H1 (cell line): ENCODE data around the gene APOO. TPM values are rescaled to one million over a fixed set of nuclear protein-coding genes. Genes with fewer than 3 reads are reported as not detected.

ENCODE experiments used
- CTCF ChIA-PET: fragments of 300-600 bp; sonication (Branson Sonifier 250); formaldehyde crosslinking; loops from one replicate; lab custom pipeline; 2021; ENCODE audit not compliant: partially characterized antibody; lab: Charles Lee
- POLR2A ChIA-PET: fragments of 300-600 bp; sonication (Branson Sonifier 250); formaldehyde crosslinking; loops from one replicate; lab custom pipeline; 2021; ENCODE audit warnings: inconsistent platforms; ENCODE audit not compliant: partially characterized antibody; lab: Charles Lee
- DNase-seq, 2 experiments: peaks; one replicate each; pipeline versions ENCODE4 v3.0.0 to v3.0.0-alpha.2; 2010 to 2022; ENCODE audit warnings: low spot score in 2 of 2, low read depth in 1 of 2, mixed read lengths in 1 of 2
- FAIRE-seq: peaks from 2 replicates; lab custom pipeline; 2011; peaks lifted over from hg19 to GRCh38; lab: Jason Lieb, UNC
- H2AFZ ChIP-seq: 2 replicates; pipeline ENCODE4 v1.8.1; 2012; ENCODE audit warnings: low read length, inconsistent platforms
- H2AK5ac ChIP-seq: 2 replicates; pipeline ENCODE4 v1.6.1; 2013; ENCODE audit warnings: low read depth, low read length
- H2BK120ac ChIP-seq: replicated peaks from 2 replicates; pipeline ENCODE3; 2013; ENCODE audit warnings: low read depth, low read length, inconsistent platforms
- H2BK12ac ChIP-seq: 2 replicates; pipeline ENCODE4 v1.6.1; 2013; ENCODE audit warnings: low read depth, low read length
- H2BK15ac ChIP-seq: 2 replicates; pipeline ENCODE4 v1.6.1; 2013; ENCODE audit warnings: low read length
- H2BK20ac ChIP-seq: 2 replicates; pipeline ENCODE4 v1.6.1; 2013; ENCODE audit warnings: low read length
- H2BK5ac ChIP-seq: 2 replicates; pipeline ENCODE4 v1.6.1; 2013; ENCODE audit warnings: low read depth, low read length
- H3K14ac ChIP-seq: 2 replicates; pipeline ENCODE4 v1.6.1; 2013; ENCODE audit warnings: inconsistent platforms; ENCODE audit not compliant: insufficient read length
- H3K18ac ChIP-seq: 2 replicates; pipeline ENCODE4 v1.6.1; 2013; ENCODE audit warnings: low read length; ENCODE audit errors: extremely low read depth
- H3K23ac ChIP-seq: 2 replicates; pipeline ENCODE4 v1.6.1; 2013; ENCODE audit warnings: inconsistent platforms; ENCODE audit not compliant: insufficient read length
- H3K23me2 ChIP-seq: 2 replicates; pipeline ENCODE4 v1.6.1; 2013; ENCODE audit warnings: low read depth, low read length
- H3K27ac ChIP-seq: 2 replicates; pipeline ENCODE4 v1.6.1; 2011; ENCODE audit warnings: low read depth, low read length, inconsistent platforms
- H3K27me3 ChIP-seq, 4 experiments: replicated peaks in 1 of 4; 1 replicate in 1 of 4; 2 replicates in 3 of 4; pipeline versions ENCODE4 v1.6.1 to v1.8.1; 2011 to 2013; ENCODE audit warnings: low read length in 3 of 4, mild to moderate bottlenecking in 3 of 4, inconsistent platforms in 2 of 4, mixed read lengths in 2 of 4, moderate library complexity in 1 of 4; ENCODE audit not compliant: control insufficient read depth in 3 of 4, insufficient read depth in 3 of 4; ENCODE audit errors: extremely low read depth in 1 of 4
- H3K36me3 ChIP-seq, 4 experiments: 2 replicates each; pipeline versions ENCODE4 v1.6.1 to v1.8.1; 2011 to 2013; ENCODE audit warnings: mild to moderate bottlenecking in 4 of 4, low read length in 3 of 4, moderate library complexity in 2 of 4, control low read depth in 1 of 4, inconsistent platforms in 1 of 4; ENCODE audit not compliant: insufficient read depth in 4 of 4, control insufficient read depth in 2 of 4
- H3K4ac ChIP-seq: replicated peaks from 2 replicates; pipeline ENCODE3; 2013; ENCODE audit warnings: low read length, low read depth, mixed read lengths, inconsistent platforms; ENCODE audit not compliant: insufficient read length
- H3K4me1 ChIP-seq, 4 experiments: replicated peaks in 1 of 4; 1 replicate in 1 of 4; 2 replicates in 3 of 4; pipeline versions ENCODE4 v1.6.1 to v1.8.1; 2011 to 2013; ENCODE audit warnings: low read length in 3 of 4, inconsistent platforms in 2 of 4, mixed read lengths in 1 of 4; ENCODE audit not compliant: insufficient read depth in 4 of 4, control insufficient read depth in 3 of 4
- H3K4me2 ChIP-seq, 2 experiments: 2 replicates each; pipeline versions ENCODE4 v1.6.1 to v1.8.1; 2011 to 2013; ENCODE audit warnings: low read depth in 2 of 2, low read length in 2 of 2, control low read depth in 1 of 2, inconsistent platforms in 1 of 2, mild to moderate bottlenecking in 1 of 2; ENCODE audit not compliant: insufficient read depth in 1 of 2
- H3K4me3 ChIP-seq, 4 experiments: fragments of 200-600, 300-600 bp in 1 of 4; sonication (generic), shearing (Covaris generic), sonication (Bioruptor Twin) in 1 of 4; 2 replicates each; pipeline versions ENCODE4 v1.5.1 to v1.8.1; 2011 to 2016; ENCODE audit warnings: low read length in 4 of 4, low read depth in 3 of 4, control low read depth in 2 of 4, inconsistent platforms in 2 of 4, mild to moderate bottlenecking in 2 of 4, mixed read lengths in 1 of 4, moderate library complexity in 1 of 4; ENCODE audit not compliant: insufficient read depth in 2 of 4; ENCODE audit errors: extremely low read depth in 1 of 4
- H3K56ac ChIP-seq: replicated peaks from 2 replicates; pipeline ENCODE3; 2013; ENCODE audit warnings: low read depth, mild to moderate bottlenecking, mixed read lengths, low read length, inconsistent platforms; ENCODE audit not compliant: insufficient read length
- H3K79me1 ChIP-seq: 2 replicates; pipeline ENCODE4 v1.6.1; 2013; ENCODE audit warnings: low read depth, low read length, control low read depth
- H3K79me2 ChIP-seq, 2 experiments: 2 replicates each; pipeline versions ENCODE4 v1.6.1 to v1.8.1; 2012 to 2013; ENCODE audit warnings: low read length in 2 of 2, mild to moderate bottlenecking in 2 of 2, inconsistent platforms in 1 of 2; ENCODE audit not compliant: insufficient read depth in 2 of 2, control insufficient read depth in 1 of 2
- H3K9ac ChIP-seq, 4 experiments: replicated peaks in 1 of 4; 1 replicate in 1 of 4; 2 replicates in 3 of 4; pipeline versions ENCODE4 v1.6.1 to v1.8.1; 2011 to 2013; ENCODE audit warnings: low read depth in 3 of 4, low read length in 3 of 4, control low read depth in 2 of 4, mild to moderate bottlenecking in 2 of 4, moderate library complexity in 2 of 4, inconsistent platforms in 1 of 4; ENCODE audit errors: extremely low read depth in 1 of 4
- H3K9me3 ChIP-seq, 2 experiments: 2 replicates each; pipeline versions ENCODE4 v1.6.1 to v1.8.1; 2012 to 2013; ENCODE audit warnings: mild to moderate bottlenecking in 2 of 2, moderate library complexity in 2 of 2, control low read depth in 1 of 2, inconsistent platforms in 1 of 2, low read depth in 1 of 2, low read length in 1 of 2, mixed read lengths in 1 of 2; ENCODE audit not compliant: insufficient read depth in 2 of 2
- H4K20me1 ChIP-seq, 2 experiments: replicated peaks in 1 of 2; 2 replicates each; pipeline versions ENCODE3 to v1.8.1; 2011 to 2013; ENCODE audit warnings: inconsistent platforms in 2 of 2, low read length in 2 of 2, mild to moderate bottlenecking in 1 of 2; ENCODE audit not compliant: insufficient read depth in 2 of 2, control insufficient read depth in 1 of 2
- H4K5ac ChIP-seq: 2 replicates; pipeline ENCODE4 v1.6.1; 2013; ENCODE audit warnings: low read length, low read depth, mixed read lengths, inconsistent platforms; ENCODE audit not compliant: insufficient read length
- H4K8ac ChIP-seq: 2 replicates; pipeline ENCODE4 v1.8.0; 2013; ENCODE audit warnings: mild to moderate bottlenecking, moderate library complexity, low read length, inconsistent platforms; ENCODE audit not compliant: insufficient read depth; ENCODE audit errors: extremely low read depth
- H4K91ac ChIP-seq: replicated peaks from 2 replicates; pipeline ENCODE3; 2013; ENCODE audit warnings: low read length, mixed read lengths, inconsistent platforms; ENCODE audit not compliant: insufficient read length
- BACH1 ChIP-seq: IDR thresholded peaks from 2 replicates; pipeline ENCODE4 v1.6.1; 2012; ENCODE audit warnings: low read length, improper control_type of control experiment
- CBX5 ChIP-seq: fragments of 300-800, 300-1000 bp; sonication (generic); IDR thresholded peaks from 2 replicates; pipeline ENCODE4 v1.7.1; 2016; ENCODE audit warnings: antibody characterized with exemption, low read length, low read depth
- CTBP2 ChIP-seq: IDR thresholded peaks from 2 replicates; pipeline ENCODE4 v1.7.0; 2011; ENCODE audit warnings: borderline replicate concordance, mild to moderate bottlenecking, moderate library complexity, mixed read lengths, low read length; ENCODE audit not compliant: insufficient read depth, insufficient read length
- E2F6 ChIP-seq: IDR thresholded peaks from 2 replicates; pipeline ENCODE4 v1.6.1; 2012; ENCODE audit warnings: inconsistent platforms
- HDAC6 ChIP-seq: IDR thresholded peaks from one replicate; pipeline ENCODE4 v1.7.1; 2012; ENCODE audit warnings: low read depth, mild to moderate bottlenecking, inconsistent platforms, low read length, moderate library complexity
- JUND ChIP-seq: IDR thresholded peaks from 2 replicates; pipeline ENCODE4 v1.6.1; 2011; ENCODE audit warnings: mild to moderate bottlenecking, improper control_type of control experiment, low read length
- KDM1A ChIP-seq: fragments of 200-600, 300-600 bp; sonication (generic); IDR thresholded peaks from 2 replicates; pipeline ENCODE4 v1.7.1; 2016; ENCODE audit warnings: mild to moderate bottlenecking, low read length, borderline replicate concordance
- KDM4A ChIP-seq: IDR thresholded peaks from one replicate; pipeline ENCODE4 v1.7.1; 2012; ENCODE audit warnings: low read depth, mild to moderate bottlenecking, moderate library complexity, low read length, inconsistent platforms; ENCODE audit not compliant: severe bottlenecking
- RAD21 ChIP-seq, 2 experiments: IDR thresholded peaks in 1 of 2; conservative IDR thresholded peaks in 1 of 2; 2 replicates each; pipeline ENCODE4 v1.6.1; 2011; ENCODE audit warnings: low read depth in 2 of 2, low read length in 2 of 2, improper control_type of control experiment in 1 of 2, inconsistent platforms in 1 of 2, mild to moderate bottlenecking in 1 of 2, moderate library complexity in 1 of 2
- SIX5 ChIP-seq: IDR thresholded peaks from 2 replicates; pipeline ENCODE4 v1.6.1; 2011; ENCODE audit warnings: mild to moderate bottlenecking, low read depth, low read length
- TAF7 ChIP-seq: optimal IDR thresholded peaks from 2 replicates; pipeline ENCODE3; 2011; ENCODE audit warnings: low read depth, mild to moderate bottlenecking, inconsistent platforms, low read length, moderate library complexity, borderline replicate concordance
- YY1 ChIP-seq: IDR thresholded peaks from 2 replicates; pipeline ENCODE4 v1.6.1; 2011; ENCODE audit warnings: low read depth, mild to moderate bottlenecking, low read length
- WGBS, 2 experiments: shearing (Covaris generic) in 1 of 2; methylation state at CpG; one replicate each; pipeline versions ENCODE4 v1.1.6 to v1.1.7; 2013 to 2015; ENCODE audit warnings: low lambda C conversion rate in 2 of 2, mixed read lengths in 2 of 2, inconsistent platforms in 1 of 2, low coverage in 1 of 2, missing lambda C conversion rate in 1 of 2; ENCODE audit not compliant: insufficient replicate concordance in 2 of 2, insufficient coverage in 1 of 2, insufficient read length in 1 of 2; ENCODE audit errors: extremely low coverage in 1 of 2, missing lambda C conversion rate in 1 of 2; 5-methylcytosine and 5-hydroxymethylcytosine counted together
- polyA plus RNA-seq, 7 experiments: library from polyadenylated mRNA; depleted of rRNA in 3 of 7; stranded (reverse) in 5 of 7; unstranded in 2 of 7; fragments of >200 nt in 5 of 7; fragments of 200-250 nt in 2 of 7; gene quantifications; 1 replicate in 5 of 7; 2 replicates in 1 of 7; 4 replicates in 1 of 7; pipeline versions ENCODE4 v1.2.1 to v1.2.3, GENCODE V29; 2011 to 2013; ENCODE audit warnings: missing spikeins in 2 of 7, mixed read lengths in 2 of 7
- total RNA-seq: library from RNA; stranded (reverse); fragmentation: NEBNext Ultra II Directional; extraction: Animal tissue kit (Norgen Biotek cat#: 25700); gene quantifications from 2 replicates; pipeline ENCODE4 v1.2.1, GENCODE V29; 2021

The APOO gene
- total and polyA plus RNA-seq, 2 of the 8 experiments (the other 6 are each of a cell fraction or from before 2014, with no cell fraction given), result 25.7 to 45.0 TPM

DNA sequence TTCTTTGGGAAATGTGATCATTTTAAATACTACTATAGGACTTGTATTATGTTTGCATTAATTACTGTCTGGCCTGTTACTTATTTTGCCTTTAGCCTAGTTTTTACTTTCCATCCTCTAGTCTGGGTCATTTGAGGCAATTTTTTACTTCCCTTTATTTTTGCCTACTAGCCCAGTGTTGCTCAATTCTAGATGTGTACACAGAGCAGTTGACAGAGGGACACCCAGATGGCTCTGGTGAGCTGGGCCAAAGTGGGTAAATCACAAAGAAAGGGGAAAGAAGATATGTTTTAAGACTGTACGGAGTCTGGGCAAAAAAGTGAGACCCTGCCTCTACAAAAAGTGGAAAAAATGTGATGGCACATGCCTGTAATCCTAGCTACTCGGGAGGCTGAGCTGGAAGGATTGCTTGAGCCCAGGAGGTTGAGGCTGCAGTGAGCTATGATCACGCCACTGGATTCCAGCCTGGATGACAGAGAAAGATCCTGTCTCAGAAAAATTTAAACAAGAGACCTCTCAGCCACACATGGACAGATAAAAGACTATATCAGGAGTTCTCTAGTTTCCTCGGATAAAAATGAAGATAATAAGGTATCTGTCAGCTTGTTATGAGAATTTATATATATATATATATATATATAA, 35.7 kb downstream of the APOO start:
- no peaks in the 10 kb centered on the region for H3K79me2 ChIP-seq
- no peak overlapping the region for H3K56ac ChIP-seq
- no peak overlapping the region for H2BK20ac ChIP-seq
- H2BK120ac ChIP-seq, result no peak overlapping the region
- H3K36me3 ChIP-seq, result no peaks in the 10 kb centered on the region; a peak in 1 of 8 replicates
- H3K23me2 ChIP-seq, result no peaks in the 10 kb centered on the region
- no peaks in the 10 kb centered on the region for H3K4me1 ChIP-seq
- no peak overlapping the region for H4K5ac ChIP-seq
- H3K4ac ChIP-seq, result no peak overlapping the region
- H2BK12ac ChIP-seq, result no peak overlapping the region
- no peaks in the 10 kb centered on the region for H4K20me1 ChIP-seq
- WGBS, 2 experiments, result 89% methylated on average over 3 of the region's 4 CpGs; no CpG with 5 or more reads in 1 of the 2 experiments
- POLR2A ChIA-PET, result no interaction called here
- H3K9ac ChIP-seq, result no peak overlapping the region
- DNase-seq (no peak), FAIRE-seq (no peak)
- H3K27me3 ChIP-seq, result no peaks in the 10 kb centered on the region
- no peak overlapping the region for H2BK5ac ChIP-seq
- no peak overlapping the region for H3K4me2 ChIP-seq
- H3K18ac ChIP-seq, result no peak overlapping the region
- H4K91ac ChIP-seq, result no peak overlapping the region
- H2AK5ac ChIP-seq, result no peak overlapping the region
- H2AFZ ChIP-seq, result no peak overlapping the region
- no peak overlapping the region for H2BK15ac ChIP-seq
- no peaks in the 10 kb centered on the region for H3K9me3 ChIP-seq
- no peak overlapping the region for H4K8ac ChIP-seq
- H3K4me3 ChIP-seq, result no peak overlapping the region
- no peak overlapping the region for H3K14ac ChIP-seq
- CTCF ChIA-PET, result interaction anchor here (0.6 kb wide), 1 partner anchor 148 kb away, joined by 3 read pairs; no protein-coding TSS in a partner anchor
- H3K23ac ChIP-seq, result no peak overlapping the region
- H3K27ac ChIP-seq, result no peak overlapping the region
- no peaks in the 10 kb centered on the region for H3K79me1 ChIP-seq
- no peak for TF ChIP-seq BACH1
- TF ChIP-seq SIX5, result no peak
- TF ChIP-seq KDM4A, result no peak
- TF ChIP-seq TAF7, result no peak
- TF ChIP-seq CBX5, result no peak
- no peak for TF ChIP-seq CTBP2
- TF ChIP-seq YY1, result no peak
- no peak for TF ChIP-seq KDM1A
- no peak for TF ChIP-seq RAD21 (IDR thresholded peaks at IDR 0.05 in 1 of 2, conservative IDR thresholded peaks at IDR 0.05 in 1 of 2; ENCODE audit: low read depth in 2 of 2, low read length in 2 of 2)
- TF ChIP-seq HDAC6, result no peak
- TF ChIP-seq JUND, result no peak
- no peak for TF ChIP-seq E2F6
